Common myeloid progenitor, CD34-positive (primary cell): Measurements from ENCODE around the gene PLEKHA7.

ENCODE experiments used
- CTCF ChIA-PET: fragments of 350-600 bp; sonication (Branson Sonifier 250); formaldehyde crosslinking; loops from one replicate; lab custom pipeline; 2021; ENCODE audit warnings: antibody characterized with exemption; lab: Charles Lee
- POLR2A ChIA-PET: fragments of 350-600 bp; sonication (Branson Sonifier 250); formaldehyde crosslinking; loops from one replicate; lab custom pipeline; 2021; ENCODE audit warnings: antibody characterized with exemption; lab: Charles Lee
- DNase-seq, 3 donors: peaks; one replicate each; pipeline versions ENCODE4 v3.0.0 to v3.0.0-alpha.2; 2013
- H3K27ac ChIP-seq, 2 experiments: 1 replicate in 1 of 2; 2 replicates in 1 of 2; pipeline ENCODE4 v1.7.0; 2013; ENCODE audit warnings: inconsistent platforms in 2 of 2, low read length in 2 of 2, mild to moderate bottlenecking in 2 of 2, low read depth in 1 of 2, moderate library complexity in 1 of 2; ENCODE audit not compliant: severe bottlenecking in 2 of 2, insufficient read depth in 1 of 2, poor library complexity in 1 of 2
- H3K27me3 ChIP-seq, 5 experiments: replicated peaks in 2 of 5; 1 replicate in 3 of 5; 2 replicates in 2 of 5; pipeline versions ENCODE4 v1.6.1 to v1.7.0; 2013; ENCODE audit warnings: low read length in 4 of 5, mild to moderate bottlenecking in 2 of 5, moderate library complexity in 2 of 5, inconsistent platforms in 1 of 5; ENCODE audit not compliant: insufficient read depth in 5 of 5, control insufficient read depth in 4 of 5
- H3K36me3 ChIP-seq, 4 experiments: 1 replicate in 2 of 4; 2 replicates in 2 of 4; pipeline versions ENCODE4 v1.6.1 to v1.7.0; 2013; ENCODE audit warnings: low read length in 3 of 4, control low read depth in 1 of 4, mild to moderate bottlenecking in 1 of 4; ENCODE audit not compliant: control insufficient read depth in 4 of 4, insufficient read depth in 4 of 4
- H3K4me1 ChIP-seq, 4 experiments: 1 replicate in 3 of 4; 2 replicates in 1 of 4; pipeline versions ENCODE4 v1.6.1 to v1.7.1; 2013; ENCODE audit warnings: low read length in 3 of 4, mild to moderate bottlenecking in 3 of 4, control low read depth in 1 of 4, inconsistent platforms in 1 of 4, moderate library complexity in 1 of 4; ENCODE audit not compliant: control insufficient read depth in 4 of 4, insufficient read depth in 4 of 4; ENCODE audit errors: control extremely low read depth in 1 of 4
- H3K4me3 ChIP-seq, 7 experiments: 1 replicate in 4 of 7; 2 replicates in 3 of 7; pipeline versions ENCODE4 v1.5.1 to v1.7.0; 2013; ENCODE audit warnings: mild to moderate bottlenecking in 7 of 7, low read length in 6 of 7, moderate library complexity in 6 of 7, inconsistent platforms in 2 of 7, low read depth in 2 of 7, control low read depth in 1 of 7; ENCODE audit not compliant: insufficient read depth in 4 of 7, control insufficient read depth in 1 of 7; ENCODE audit errors: extremely low read depth in 1 of 7
- H3K9me3 ChIP-seq, 5 experiments: 1 replicate in 4 of 5; 2 replicates in 1 of 5; pipeline versions ENCODE4 v1.6.1 to v1.7.1; 2013; ENCODE audit warnings: low read length in 4 of 5, mild to moderate bottlenecking in 2 of 5, inconsistent platforms in 1 of 5, low read depth in 1 of 5, moderate library complexity in 1 of 5; ENCODE audit not compliant: control insufficient read depth in 4 of 5, insufficient read depth in 2 of 5; ENCODE audit errors: control extremely low read depth in 1 of 5
- WGBS: methylation state at CpG from one replicate; pipeline ENCODE4 v1.1.5; 2013; ENCODE audit not compliant: insufficient coverage; 5-methylcytosine and 5-hydroxymethylcytosine counted together

PLEKHA7 gene

GRCh38 chr11:16897470-16898061 lies 116.6 kb downstream of the PLEKHA7 start:
- no peaks in the 10 kb centered on the region for H3K9me3 ChIP-seq
- peak in 2 of 3 donors; percentile 77 to 83 for DNase-seq
- POLR2A ChIA-PET = no interaction called here
- H3K27ac ChIP-seq = no peak overlapping the region
- CTCF ChIA-PET = interaction anchor here (1.3 to 2.1 kb wide), 3 partner anchors 13 to 113 kb away, joined by 3 to 8 read pairs (median 4); no protein-coding TSS in a partner anchor
- H3K4me1 ChIP-seq = peaks cover 0 to 11% (median 8%) of the 10 kb centered on the region in 4 experiments
- 29% methylated on average over 3 of the region's 7 CpGs for WGBS
- H3K4me3 ChIP-seq = peak overlapping the region in 2 of 7 experiments; percentile 23 to 28
- H3K36me3 ChIP-seq = no peaks in the 10 kb centered on the region
- peaks cover 0 to 2% (median 0%) of the 10 kb centered on the region in 5 experiments for H3K27me3 ChIP-seq

GRCh38 chr11:16896729-16897469 lies 117.3 kb downstream of the PLEKHA7 start:
- Histone ChIP-seq H3K27ac (no peak overlapping the region), H3K36me3 (no peaks in the 10 kb centered on the region), H3K27me3 (peaks cover 0 to 2% (median 0%) of the 10 kb centered on the region in 5 experiments), H3K4me1 (peaks cover 0 to 11% (median 8%) of the 10 kb centered on the region in 4 experiments), H3K4me3 (no peak overlapping the region), H3K9me3 (peaks cover 0 to under 1% (median 0%) of the 10 kb centered on the region in 5 experiments)
- POLR2A ChIA-PET = no interaction called here
- CTCF ChIA-PET = interaction anchor here (1.3 to 2.1 kb wide), 3 partner anchors 14 to 112 kb away, joined by 3 to 8 read pairs (median 4); no protein-coding TSS in a partner anchor
- 94% methylated on average over 3 of the region's 7 CpGs for WGBS
- DNase-seq = no peak

GRCh38 chr11:16895306-16895705 lies 118.9 kb downstream of the PLEKHA7 start:
- peaks cover 0 to 11% (median 8%) of the 10 kb centered on the region in 4 experiments for H3K4me1 ChIP-seq
- peaks cover 0 to 2% (median 0%) of the 10 kb centered on the region in 5 experiments for H3K27me3 ChIP-seq
- peak in 2 of 3 donors; percentile 9 to 24 for DNase-seq
- H3K27ac ChIP-seq = no peak overlapping the region
- no peaks in the 10 kb centered on the region for H3K36me3 ChIP-seq
- POLR2A ChIA-PET = no interaction called here
- H3K4me3 ChIP-seq = no peak overlapping the region
- WGBS = 86% methylated on average over 3 of the region's 3 CpGs
- CTCF ChIA-PET = interaction anchor here (1.0 kb wide), 1 partner anchor 107 kb away, joined by 3 read pairs; no protein-coding TSS in a partner anchor
- H3K9me3 ChIP-seq = peaks cover 0 to 2% (median 0%) of the 10 kb centered on the region in 5 experiments

GRCh38 chr11:16893456-16894066 lies 120.7 kb downstream of the PLEKHA7 start:
- peaks cover 0 to 2% (median 0%) of the 10 kb centered on the region in 5 experiments for H3K27me3 ChIP-seq
- no peak overlapping the region for H3K4me3 ChIP-seq
- H3K9me3 ChIP-seq = peaks cover 0 to 6% (median 0%) of the 10 kb centered on the region in 5 experiments
- 100% methylated on average over 3 of the region's 4 CpGs for WGBS
- no peaks in the 10 kb centered on the region for H3K36me3 ChIP-seq
- no peak for DNase-seq
- ChIA-PET POLR2A (interaction anchor here (0.5 kb wide), 1 partner anchor 65 kb away, joined by 4 read pairs; no protein-coding TSS in a partner anchor), CTCF (no interaction called here)
- H3K4me1 ChIP-seq = peaks cover 0 to 11% (median 8%) of the 10 kb centered on the region in 4 experiments
- no peak overlapping the region for H3K27ac ChIP-seq

GRCh38 chr11:16891964-16892363 lies 122.2 kb downstream of the PLEKHA7 start:
- no peak for DNase-seq
- Histone ChIP-seq H3K4me3 (no peak overlapping the region), H3K9me3 (peaks cover 0 to 6% (median 0%) of the 10 kb centered on the region in 5 experiments), H3K36me3 (no peaks in the 10 kb centered on the region), H3K27me3 (peaks cover 0 to 2% (median 0%) of the 10 kb centered on the region in 5 experiments), H3K27ac (no peak overlapping the region), H3K4me1 (no peaks in the 10 kb centered on the region)
- ChIA-PET POLR2A (no interaction called here), CTCF (interaction anchor here (1.7 kb wide), 1 partner anchor 20 kb away, joined by 3 read pairs; no protein-coding TSS in a partner anchor)
- WGBS = no CpG with 5 or more reads among the region's 1 CpG

- Histone ChIP-seq H3K27me3 (peaks cover 0 to 2% (median 0%) of the 10 kb centered on the region in 5 experiments), H3K9me3 (peaks cover 0 to 6% (median 0%) of the 10 kb centered on the region in 5 experiments), H3K4me3 (no peak overlapping the region), H3K36me3 (no peaks in the 10 kb centered on the region), H3K27ac (no peak overlapping the region), H3K4me1 (no peaks in the 10 kb centered on the region)
- POLR2A ChIA-PET = no interaction called here
- CTCF ChIA-PET = interaction anchor here (1.2 to 1.7 kb wide), 2 partner anchors 21 to 107 kb away, joined by 3 to 4 read pairs; no protein-coding TSS in a partner anchor
- WGBS = 100% methylated on average over 1 of the region's 2 CpGs
- DNase-seq = no peak
Measured at GRCh38 chr11:16891165-16891564, 123.0 kb downstream of the PLEKHA7 start.
